Ectodermal cell (in vitro differentiated cells): ENCODE data around the gene SLC6A6.
"Not testable (repeated sequence)": the region's sequence is repeated elsewhere in the genome, so short reads cannot be mapped to it uniquely, and the experiment has no call there.

Experiments used
- H3K27ac ChIP-seq: 2 replicates; pipeline ENCODE4 v1.7.0; 2013; ENCODE audit warnings: mild to moderate bottlenecking, low read depth, low read length; ENCODE audit not compliant: insufficient read depth, poor library complexity, severe bottlenecking
- H3K27me3 ChIP-seq: 2 replicates; pipeline ENCODE4 v1.7.0; 2013; ENCODE audit warnings: mild to moderate bottlenecking, low read length; ENCODE audit not compliant: insufficient read depth, control insufficient read depth, poor library complexity, severe bottlenecking
- H3K36me3 ChIP-seq: one replicate; pipeline ENCODE4 v1.7.0; 2013; ENCODE audit warnings: low read length; ENCODE audit not compliant: control insufficient read depth, insufficient read depth
- H3K4me1 ChIP-seq: one replicate; pipeline ENCODE4 v1.7.0; 2013; ENCODE audit warnings: low read length; ENCODE audit not compliant: control insufficient read depth, insufficient read depth
- H3K4me3 ChIP-seq: 2 replicates; pipeline ENCODE4 v1.7.0; 2013; ENCODE audit warnings: low read depth, low read length, control low read depth; ENCODE audit not compliant: insufficient read depth
- H3K9me3 ChIP-seq: 2 replicates; pipeline ENCODE4 v1.7.0; 2013; ENCODE audit warnings: mild to moderate bottlenecking, low read length, moderate library complexity; ENCODE audit not compliant: control insufficient read depth
- WGBS, 2 experiments: methylation state at CpG; one replicate each; pipeline ENCODE4 v1.1.7; 2013; ENCODE audit warnings: missing lambda C conversion rate in 2 of 2; 5-methylcytosine and 5-hydroxymethylcytosine counted together

SLC6A6 gene

DNA sequence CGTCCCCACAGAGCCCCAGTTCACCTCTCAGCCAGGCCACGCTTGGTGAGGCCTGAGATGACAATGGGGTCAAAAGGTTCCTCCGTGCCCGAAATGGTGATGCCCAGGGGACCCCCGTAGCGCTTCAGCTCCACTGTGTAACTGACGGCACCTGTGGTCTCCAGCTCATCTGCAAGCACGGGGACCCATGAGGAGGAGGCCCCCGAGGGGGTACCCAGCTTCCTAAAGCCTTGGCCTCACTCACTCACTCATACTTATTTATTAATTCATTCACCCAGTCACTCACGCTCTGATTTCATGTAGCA lies 107.3 kb downstream of the SLC6A6 start:
- Histone ChIP-seq H3K36me3 (no peaks in the 10 kb centered on the region), H3K4me3 (no peak overlapping the region), H3K9me3 (no peaks in the 10 kb centered on the region), H3K27me3 (peaks cover 3% of the 10 kb centered on the region), H3K4me1 (no peaks in the 10 kb centered on the region), H3K27ac (no peak overlapping the region)
- 90 to 94% methylated on average over 10 of the region's 10 CpGs for WGBS, 2 experiments

DNA sequence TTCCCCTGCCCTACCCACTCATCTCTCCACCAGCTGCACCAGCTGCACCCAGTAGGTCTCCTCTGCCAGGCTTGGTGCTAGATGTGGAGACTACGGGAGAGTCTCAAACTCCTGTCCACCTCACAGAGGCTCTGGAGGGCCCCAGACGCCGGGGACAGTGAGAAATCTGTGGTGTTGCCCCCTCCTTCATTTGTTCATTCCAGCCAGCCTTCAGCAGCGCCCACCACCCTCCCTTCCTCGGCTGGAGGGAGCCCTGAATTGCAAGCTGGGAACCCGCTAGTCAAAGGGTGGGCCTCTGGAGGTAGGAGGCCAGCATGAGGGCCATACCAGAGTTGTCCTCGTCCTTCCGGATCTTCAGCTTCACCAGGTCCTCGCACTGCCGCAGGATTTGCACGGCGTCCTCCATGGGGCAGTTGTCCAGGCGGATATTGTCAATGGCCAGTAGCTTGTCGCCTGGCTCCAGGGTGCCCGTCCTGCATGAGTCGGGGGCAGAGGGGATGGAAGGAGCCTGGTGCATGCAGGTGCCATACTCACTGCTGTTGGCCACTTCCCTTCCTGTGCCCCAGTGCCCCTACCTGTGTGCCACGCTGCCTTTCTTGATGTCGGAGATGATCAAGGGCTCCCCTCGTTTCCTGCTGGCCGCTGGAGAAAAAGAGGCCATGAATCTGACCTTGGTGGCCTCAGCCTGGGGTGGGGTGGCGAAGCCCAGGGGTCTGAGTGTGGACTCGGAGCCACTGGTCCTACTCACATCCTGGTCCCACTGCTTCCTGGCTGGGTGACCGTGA lies 108.6 kb downstream of the SLC6A6 start:
- H3K27me3 ChIP-seq, result peaks cover 3% of the 10 kb centered on the region
- no peaks in the 10 kb centered on the region for H3K36me3 ChIP-seq
- H3K4me1 ChIP-seq, result no peaks in the 10 kb centered on the region
- WGBS, 2 experiments, result 92 to 93% methylated on average over 23 of the region's 23 CpGs
- H3K27ac ChIP-seq, result no peak overlapping the region
- no peak overlapping the region for H3K4me3 ChIP-seq
- H3K9me3 ChIP-seq, result no peaks in the 10 kb centered on the region

DNA sequence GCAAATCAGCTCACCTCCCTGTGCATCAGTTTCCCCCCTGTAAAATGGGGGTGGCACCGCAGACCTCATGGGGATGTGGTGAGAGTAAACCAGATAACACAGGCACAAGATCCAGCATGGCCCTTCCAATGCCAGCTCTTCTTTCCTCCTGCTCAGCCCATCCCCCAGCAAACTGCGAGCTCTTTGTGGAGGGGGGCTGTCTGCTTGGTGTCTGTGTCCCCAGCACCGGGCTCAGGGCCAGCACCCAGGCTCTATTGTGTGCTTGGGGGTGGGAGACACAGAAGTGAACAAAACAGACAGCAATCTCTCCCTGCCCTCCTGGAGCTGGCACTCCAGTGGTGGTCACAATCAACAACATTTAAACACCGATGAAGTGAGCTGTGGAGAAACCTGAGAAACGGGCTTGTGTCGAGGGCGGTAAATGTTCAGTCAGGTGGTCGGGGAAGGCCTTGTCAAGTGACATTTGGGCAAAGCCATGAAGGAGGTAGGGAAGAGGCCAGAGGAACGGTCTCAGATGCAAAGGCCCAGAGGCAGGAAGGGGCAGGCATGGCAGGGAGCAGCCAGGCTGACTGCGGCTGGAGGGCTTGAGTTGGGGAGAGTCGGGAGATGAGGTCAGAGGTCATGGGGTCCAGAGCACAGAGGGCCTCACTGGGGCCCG lies 109.3 kb downstream of the SLC6A6 start:
- Histone ChIP-seq H3K36me3 (no peaks in the 10 kb centered on the region), H3K27me3 (peaks cover 3% of the 10 kb centered on the region), H3K27ac (no peak overlapping the region), H3K9me3 (no peaks in the 10 kb centered on the region), H3K4me3 (no peak overlapping the region), H3K4me1 (no peaks in the 10 kb centered on the region)
- WGBS, 2 experiments, result 81% methylated on average over 12 of the region's 12 CpGs

DNA sequence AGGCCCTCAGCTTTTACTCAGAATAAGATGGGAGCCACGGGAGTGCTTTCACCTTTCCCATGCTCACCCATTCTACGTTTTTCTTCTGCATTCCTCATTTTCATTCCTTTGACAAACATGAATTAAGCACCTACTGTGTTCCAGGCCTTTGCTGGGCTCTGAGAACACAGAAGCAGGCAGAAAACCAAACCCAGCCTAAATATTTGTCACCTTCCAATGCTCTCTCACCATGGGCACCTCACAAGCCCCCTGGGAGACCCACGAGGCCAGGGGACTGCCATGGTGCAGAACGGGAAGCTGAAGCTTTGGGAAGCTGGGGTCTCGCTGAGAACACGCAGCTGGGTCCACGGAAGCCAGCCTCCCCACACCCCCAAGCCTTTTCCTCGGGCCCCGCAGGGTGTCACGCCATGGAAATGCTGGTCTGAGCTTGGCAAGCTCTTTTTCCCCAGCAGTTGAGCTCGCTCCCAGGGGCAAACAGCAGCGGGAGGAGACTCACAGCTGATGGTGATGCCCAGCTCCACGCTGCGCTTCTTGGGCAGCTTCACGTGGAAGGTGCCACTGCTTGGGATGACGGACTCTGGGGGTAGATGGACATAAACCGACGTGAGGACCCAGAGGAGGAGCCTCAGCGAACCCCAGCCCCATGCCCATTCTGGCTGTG lies 110.0 kb downstream of the SLC6A6 start:
- 90% methylated on average over 19 of the region's 19 CpGs for WGBS, 2 experiments
- Histone ChIP-seq H3K36me3 (no peaks in the 10 kb centered on the region), H3K27ac (no peak overlapping the region), H3K4me3 (no peak overlapping the region), H3K9me3 (no peaks in the 10 kb centered on the region), H3K27me3 (peaks cover 3% of the 10 kb centered on the region), H3K4me1 (no peaks in the 10 kb centered on the region)

DNA sequence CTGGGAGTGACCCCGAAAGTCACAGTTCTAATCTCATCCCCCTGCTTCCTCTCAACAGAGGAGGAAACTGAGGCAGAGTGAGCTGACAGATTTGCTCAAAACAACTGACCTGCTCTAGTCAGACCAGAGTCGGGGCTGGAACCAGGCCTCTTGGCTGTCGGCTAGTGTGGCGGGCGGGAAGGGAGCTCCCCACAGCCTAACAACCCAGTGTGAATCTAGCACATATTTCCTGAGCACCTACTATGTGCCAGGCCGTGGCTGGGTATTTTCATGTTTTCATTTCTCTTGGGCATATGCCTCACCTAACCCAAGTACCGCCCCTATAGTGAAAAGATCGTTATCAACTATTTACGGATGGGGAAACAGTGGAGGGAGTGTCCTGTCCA lies 110.5 kb downstream of the SLC6A6 start:
- Histone ChIP-seq H3K27me3 (peaks cover 3% of the 10 kb centered on the region), H3K27ac (no peak overlapping the region), H3K4me1 (no peaks in the 10 kb centered on the region), H3K36me3 (no peaks in the 10 kb centered on the region), H3K9me3 (no peaks in the 10 kb centered on the region), H3K4me3 (no peak overlapping the region)
- WGBS, 2 experiments, result 89% methylated on average over 9 of the region's 9 CpGs

DNA sequence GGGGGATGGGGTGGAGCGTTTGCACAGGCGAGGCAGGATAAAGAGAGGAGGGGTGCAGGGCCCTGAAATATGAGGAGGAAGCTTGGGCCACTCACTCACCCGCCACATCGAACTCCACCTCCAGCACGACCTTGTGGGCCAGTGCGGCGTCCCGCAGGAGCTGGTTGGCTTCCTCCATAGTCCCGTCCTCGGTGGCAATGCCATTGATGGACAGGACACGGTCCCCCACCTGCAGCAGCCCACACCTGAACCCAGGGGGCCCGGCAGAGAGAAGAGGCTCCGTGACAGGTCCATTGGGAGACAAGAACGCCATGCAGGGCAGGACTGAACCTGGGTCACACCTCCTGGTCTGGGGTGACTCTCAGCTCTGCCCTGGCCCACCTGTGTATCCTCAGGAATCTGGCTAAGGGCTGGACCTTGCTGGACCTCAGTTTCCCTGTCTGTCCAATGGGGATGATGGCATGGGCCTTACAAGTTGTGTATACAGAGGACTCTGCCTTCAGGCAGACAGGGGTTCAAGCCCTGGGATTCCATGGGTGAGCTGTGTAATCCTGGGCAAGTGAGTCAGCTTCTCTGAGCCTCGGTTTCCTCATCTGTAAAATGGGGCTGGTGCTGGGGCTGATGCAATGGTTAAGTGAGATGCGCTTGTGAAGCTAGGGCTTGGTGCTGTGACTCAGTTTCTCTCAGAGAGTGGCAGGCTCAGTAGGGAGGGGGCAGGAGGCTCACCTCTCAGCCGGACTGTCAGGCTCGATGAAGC lies 111.3 kb downstream of the SLC6A6 start:
- Histone ChIP-seq H3K27ac (no peak overlapping the region), H3K9me3 (no peaks in the 10 kb centered on the region), H3K27me3 (peaks cover 3% of the 10 kb centered on the region), H3K4me3 (no peak overlapping the region), H3K4me1 (no peaks in the 10 kb centered on the region), H3K36me3 (no peaks in the 10 kb centered on the region)
- WGBS, 2 experiments, result 87 to 89% methylated on average over 18 of the region's 18 CpGs

DNA sequence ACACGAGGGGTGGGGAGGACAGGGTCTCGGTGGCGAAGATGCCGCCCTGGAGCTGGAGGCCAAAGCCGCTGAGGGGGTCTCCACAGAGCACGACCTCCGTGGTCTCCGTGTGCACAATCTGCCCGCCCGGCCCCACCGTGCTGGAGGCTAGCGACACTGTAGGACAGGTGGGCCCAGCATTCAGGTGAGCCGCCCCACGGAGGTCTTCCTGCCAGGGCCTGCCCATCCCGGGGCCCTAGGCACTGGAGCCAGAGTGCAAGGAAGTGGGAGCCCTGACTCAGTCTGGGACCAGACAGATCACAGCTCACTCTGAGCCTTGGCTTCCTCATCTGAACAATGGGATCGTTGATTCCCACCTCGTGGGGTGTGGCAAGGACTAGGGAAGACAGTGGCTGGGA lies 111.9 kb downstream of the SLC6A6 start:
- H3K27me3 ChIP-seq, result peaks cover 3% of the 10 kb centered on the region
- no peaks in the 10 kb centered on the region for H3K9me3 ChIP-seq
- 90% methylated on average over 17 of the region's 17 CpGs for WGBS, 2 experiments
- no peaks in the 10 kb centered on the region for H3K36me3 ChIP-seq
- H3K4me3 ChIP-seq, result no peak overlapping the region
- no peaks in the 10 kb centered on the region for H3K4me1 ChIP-seq
- no peak overlapping the region for H3K27ac ChIP-seq

DNA sequence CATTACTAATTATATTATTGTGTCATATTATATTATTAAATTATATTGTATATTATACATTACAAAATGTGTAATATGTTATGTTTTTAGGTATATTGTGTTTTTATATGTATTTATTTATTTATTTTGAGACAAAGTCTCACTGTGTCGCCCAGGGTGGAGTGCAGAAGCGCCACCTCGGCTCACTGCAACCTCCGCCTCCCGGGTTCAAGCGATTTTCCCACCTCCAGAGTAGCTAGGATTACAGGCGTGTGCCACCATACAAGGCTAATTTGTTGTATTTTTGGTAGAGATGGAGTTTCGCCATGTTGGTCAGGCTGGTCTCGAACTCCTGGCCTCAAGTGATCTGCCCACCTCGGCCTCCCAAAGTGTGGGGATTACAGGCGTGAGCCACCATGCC lies 113.1 kb downstream of the SLC6A6 start:
- H3K4me1 ChIP-seq, H3K9me3 ChIP-seq, H3K27ac ChIP-seq, H3K36me3 ChIP-seq, H3K27me3 ChIP-seq, H3K4me3 ChIP-seq: not testable (repeated sequence)
- WGBS, 2 experiments, result 94 to 96% methylated on average over 11 of the region's 11 CpGs

DNA sequence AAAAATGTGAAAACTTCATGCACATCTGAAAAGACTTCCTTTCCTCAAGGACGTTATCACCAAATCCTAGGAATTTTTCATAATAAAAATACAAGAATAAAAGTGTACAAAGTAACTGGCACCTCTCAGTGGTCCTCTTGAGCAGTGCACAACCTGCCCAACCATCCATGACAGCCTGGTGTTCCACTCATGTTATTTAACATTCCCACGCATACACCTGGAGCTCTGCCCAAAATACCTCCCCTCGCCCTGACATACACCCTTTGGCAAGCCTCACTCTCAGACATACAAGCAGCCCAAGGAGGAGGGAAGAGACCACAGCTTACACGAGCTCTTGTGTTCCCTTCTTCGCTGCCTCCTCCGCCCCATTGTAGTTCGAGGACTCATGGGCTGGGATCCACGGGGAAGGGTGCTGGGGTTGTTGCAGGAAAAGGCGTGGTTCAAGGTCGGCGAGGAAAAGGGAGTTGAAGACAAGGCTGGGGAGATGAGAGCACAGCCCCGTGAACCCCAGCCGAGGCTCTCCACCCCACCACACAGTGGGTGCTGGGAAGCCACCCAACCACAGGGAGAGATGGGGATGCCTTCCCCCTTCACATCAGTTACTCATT lies 114.4 kb downstream of the SLC6A6 start:
- WGBS, 2 experiments, result 92 to 95% methylated on average over 13 of the region's 13 CpGs
- H3K27ac ChIP-seq, result no peak overlapping the region
- H3K4me1 ChIP-seq, result no peaks in the 10 kb centered on the region
- H3K36me3 ChIP-seq, result no peaks in the 10 kb centered on the region
- no peaks in the 10 kb centered on the region for H3K9me3 ChIP-seq
- no peak overlapping the region for H3K4me3 ChIP-seq
- H3K27me3 ChIP-seq, result no peaks in the 10 kb centered on the region
